ENCODE measurements around the gene NOXA1.
"Not testable (repeated sequence)": the region's sequence is repeated elsewhere in the genome, so short reads cannot be mapped to it uniquely, and the experiment has no call there.

Gene NOXA1

GRCh38 chr9:137383784-137384756, 39.1 kb upstream of the NOXA1 start:
- DNase-seq (ENCODE audit: low read depth, low spot score) = no peak
- Histone ChIP-seq H3K27me3 (ENCODE audit: insufficient read depth, insufficient read length) (no peaks in the 10 kb centered on the region), H3K4me1 (ENCODE audit: insufficient read depth, insufficient read length) (peaks cover 5% of the 10 kb centered on the region), H3K36me3 (ENCODE audit: insufficient read depth, insufficient read length, low read length) (no peaks in the 10 kb centered on the region), H3K4me3 (ENCODE audit: insufficient read length, low read depth) (no peak overlapping the region), H3K9ac (ENCODE audit: insufficient read length, low read depth) (no peak overlapping the region), H3K9me3 (ENCODE audit: insufficient read depth, low read length) (no peaks in the 10 kb centered on the region; the same call in 1 of the 2 replicates)
- no peak for TF ChIP-seq ZNF274 (IDR thresholded peaks at IDR 0.05; ENCODE audit: low read depth, low read length)
- no peak for TF ChIP-seq SUZ12 (IDR thresholded peaks at IDR 0.05; ENCODE audit: extremely low read depth, insufficient read depth, insufficient read length)
- no peak for TF ChIP-seq YY1 (IDR thresholded peaks at IDR 0.05; ENCODE audit: insufficient read depth, insufficient read length)

GRCh38 chr9:137385061-137385655, 38.0 kb upstream of the NOXA1 start:
- Histone ChIP-seq H3K9me3 (ENCODE audit: insufficient read depth, low read length) (no peaks in the 10 kb centered on the region; the same call in 1 of the 2 replicates), H3K9ac (ENCODE audit: insufficient read length, low read depth) (no peak overlapping the region), H3K36me3 (ENCODE audit: insufficient read depth, insufficient read length, low read length) (no peaks in the 10 kb centered on the region), H3K4me1 (ENCODE audit: insufficient read depth, insufficient read length) (peaks cover 7% of the 10 kb centered on the region), H3K4me3 (ENCODE audit: insufficient read length, low read depth) (no peak overlapping the region), H3K27me3 (ENCODE audit: insufficient read depth, insufficient read length) (no peaks in the 10 kb centered on the region)
- no peak for DNase-seq (ENCODE audit: low read depth, low spot score)
- no peak for TF ChIP-seq SUZ12 (IDR thresholded peaks at IDR 0.05; ENCODE audit: extremely low read depth, insufficient read depth, insufficient read length)
- TF ChIP-seq ZNF274 (IDR thresholded peaks at IDR 0.05; ENCODE audit: low read depth, low read length) = no peak
- no peak for TF ChIP-seq YY1 (IDR thresholded peaks at IDR 0.05; ENCODE audit: insufficient read depth, insufficient read length)

- not testable (repeated sequence) for H3K27me3 ChIP-seq (ENCODE audit: insufficient read depth, insufficient read length); H3K4me1 ChIP-seq (ENCODE audit: insufficient read depth, insufficient read length); H3K9ac ChIP-seq (ENCODE audit: insufficient read length, low read depth); DNase-seq (ENCODE audit: low read depth, low spot score); H3K4me3 ChIP-seq (ENCODE audit: insufficient read length, low read depth); H3K36me3 ChIP-seq (ENCODE audit: insufficient read depth, insufficient read length, low read length); H3K9me3 ChIP-seq (ENCODE audit: insufficient read depth, low read length)
Observed at GRCh38 chr9:137386507-137387113, 36.6 kb upstream of the NOXA1 start.

- H3K4me3 ChIP-seq (ENCODE audit: insufficient read length, low read depth) = no peak overlapping the region
- peaks cover 8% of the 10 kb centered on the region for H3K4me1 ChIP-seq (ENCODE audit: insufficient read depth, insufficient read length)
- no peaks in the 10 kb centered on the region for H3K9me3 ChIP-seq (ENCODE audit: insufficient read depth, low read length)
- TF ChIP-seq YY1 (IDR thresholded peaks at IDR 0.05; ENCODE audit: insufficient read depth, insufficient read length) = no peak
- TF ChIP-seq ZNF274 (IDR thresholded peaks at IDR 0.05; ENCODE audit: low read depth, low read length) = no peak
- TF ChIP-seq SUZ12 (IDR thresholded peaks at IDR 0.05; ENCODE audit: extremely low read depth, insufficient read depth, insufficient read length) = no peak
- no peak overlapping the region for H3K9ac ChIP-seq (ENCODE audit: insufficient read length, low read depth)
- H3K27me3 ChIP-seq (ENCODE audit: insufficient read depth, insufficient read length) = no peaks in the 10 kb centered on the region
- no peak for DNase-seq (ENCODE audit: low read depth, low spot score)
- H3K36me3 ChIP-seq (ENCODE audit: insufficient read depth, insufficient read length, low read length) = peaks cover 2% of the 10 kb centered on the region
Observed at GRCh38 chr9:137387114-137387890, 35.9 kb upstream of the NOXA1 start.

- Histone ChIP-seq H3K9ac (ENCODE audit: insufficient read length, low read depth) (no peak overlapping the region), H3K4me1 (ENCODE audit: insufficient read depth, insufficient read length) (peaks cover 7% of the 10 kb centered on the region), H3K9me3 (ENCODE audit: insufficient read depth, low read length) (no peaks in the 10 kb centered on the region), H3K4me3 (ENCODE audit: insufficient read length, low read depth) (no peak overlapping the region), H3K36me3 (ENCODE audit: insufficient read depth, insufficient read length, low read length) (peaks cover 3% of the 10 kb centered on the region), H3K27me3 (ENCODE audit: insufficient read depth, insufficient read length) (no peaks in the 10 kb centered on the region)
- no peak for TF ChIP-seq SUZ12 (IDR thresholded peaks at IDR 0.05; ENCODE audit: extremely low read depth, insufficient read depth, insufficient read length)
- no peak for TF ChIP-seq YY1 (IDR thresholded peaks at IDR 0.05; ENCODE audit: insufficient read depth, insufficient read length)
- no peak for TF ChIP-seq ZNF274 (IDR thresholded peaks at IDR 0.05; ENCODE audit: low read depth, low read length)
- DNase-seq (ENCODE audit: low read depth, low spot score) = no peak
Observed at GRCh38 chr9:137387891-137388560, 35.2 kb upstream of the NOXA1 start.

- TF ChIP-seq YY1 (IDR thresholded peaks at IDR 0.05; ENCODE audit: insufficient read depth, insufficient read length) = no peak
- no peak for TF ChIP-seq SUZ12 (IDR thresholded peaks at IDR 0.05; ENCODE audit: extremely low read depth, insufficient read depth, insufficient read length)
- TF ChIP-seq ZNF274 (IDR thresholded peaks at IDR 0.05; ENCODE audit: low read depth, low read length) = no peak
- no peak for DNase-seq (ENCODE audit: low read depth, low spot score)
- H3K36me3 ChIP-seq (ENCODE audit: insufficient read depth, insufficient read length, low read length) = peaks cover 3% of the 10 kb centered on the region
- no peak overlapping the region for H3K4me3 ChIP-seq (ENCODE audit: insufficient read length, low read depth)
- no peak overlapping the region for H3K9ac ChIP-seq (ENCODE audit: insufficient read length, low read depth)
- H3K27me3 ChIP-seq (ENCODE audit: insufficient read depth, insufficient read length) = no peaks in the 10 kb centered on the region
- peaks cover 7% of the 10 kb centered on the region for H3K4me1 ChIP-seq (ENCODE audit: insufficient read depth, insufficient read length)
- no peaks in the 10 kb centered on the region for H3K9me3 ChIP-seq (ENCODE audit: insufficient read depth, low read length)
Observed at GRCh38 chr9:137388589-137389427, 34.4 kb upstream of the NOXA1 start.

Measured in NT2/D1 (cell line).